GM10248 (cell line): ENCODE data around the gene ANP32A.

Experiments
- CTCF ChIA-PET: fragments of 300-600 bp; sonication (Branson Sonifier 250); formaldehyde crosslinking; extraction: SDS; loops from one replicate; lab custom pipeline; 2021; ENCODE audit warnings: antibody characterized with exemption; lab: Yijun Ruan, JAX
- POLR2A ChIA-PET: fragments of 350-650 bp; sonication (Branson Sonifier 250); formaldehyde crosslinking; extraction: SDS; loops from one replicate; lab custom pipeline; 2020; ENCODE audit warnings: antibody characterized with exemption; lab: Yijun Ruan, JAX
- DNase-seq: peaks from one replicate; pipeline ENCODE4 v3.0.0; 2012; ENCODE audit errors: extremely low spot score
- CTCF ChIP-seq: IDR thresholded peaks from 2 replicates; pipeline ENCODE4 v1.5.1; 2012; ENCODE audit warnings: mild to moderate bottlenecking, low read depth; ENCODE audit errors: extremely low read depth, missing control alignments, control extremely low read depth

Gene ANP32A

GRCh38 chr15:68751622-68752021, 69.1 kb downstream of the ANP32A start:
- ChIA-PET CTCF (no interaction called here), POLR2A (no interaction called here)
- no peak for TF ChIP-seq CTCF
- no peak for DNase-seq

- no peak for TF ChIP-seq CTCF
- ChIA-PET POLR2A (no interaction called here), CTCF (interaction anchor here (1.5 kb wide), 1 partner anchor 15 kb away, joined by 5 read pairs; no protein-coding TSS in a partner anchor)
- no peak for DNase-seq
Measured at GRCh38 chr15:68749793-68750192, 70.9 kb downstream of the ANP32A start.

- TF ChIP-seq CTCF, result no peak
- DNase-seq, result no peak
- POLR2A ChIA-PET, result no interaction called here
- CTCF ChIA-PET, result no interaction called here
Measured at GRCh38 chr15:68749365-68749764, 71.3 kb downstream of the ANP32A start.

- no peak for DNase-seq
- TF ChIP-seq CTCF, result no peak
- CTCF ChIA-PET, result no interaction called here
- POLR2A ChIA-PET, result no interaction called here
Measured at GRCh38 chr15:68743256-68743655, 77.4 kb downstream of the ANP32A start.

GRCh38 chr15:68739390-68740080, 81.2 kb downstream of the ANP32A start:
- POLR2A ChIA-PET, result no interaction called here
- DNase-seq, result no peak
- CTCF ChIA-PET, result interaction anchor here (2.7 kb wide), 1 partner anchor 137 kb away, joined by 8 read pairs; no protein-coding TSS in a partner anchor
- no peak for TF ChIP-seq CTCF

GRCh38 chr15:68735610-68736009, 85.1 kb downstream of the ANP32A start:
- TF ChIP-seq CTCF, result no peak
- ChIA-PET POLR2A (no interaction called here), CTCF (interaction anchor here (0.8 to 3.6 kb wide), 8 partner anchors 9 to 140 kb away, joined by 3 to 26 read pairs (median 4); no protein-coding TSS in a partner anchor)
- no peak for DNase-seq

GRCh38 chr15:68734881-68735280, 85.8 kb downstream of the ANP32A start:
- ChIA-PET CTCF (interaction anchor here (0.7 to 3.6 kb wide), 7 partner anchors 9 to 141 kb away, joined by 3 to 26 read pairs (median 4); no protein-coding TSS in a partner anchor), POLR2A (no interaction called here)
- DNase-seq, result no peak
- no peak for TF ChIP-seq CTCF
